Heart left ventricle (tissue), 16 donors: ENCODE results near the gene C3orf52. TPM values are rescaled to one million over a fixed set of nuclear protein-coding genes. Genes with fewer than 3 reads are reported as not detected.

Experiments used
- ATAC-seq, 4 donors: fragments of 200-7000 bp; cut with Tn5 transposase; one replicate each; pipeline ENCODE4 v1.9.1; 2020 to 2022; ENCODE audit warnings: moderate library complexity in 4 of 4, mild to moderate bottlenecking in 3 of 4, moderate number of reproducible peaks in 1 of 4
- DNase-seq, 5 donors: peaks; one replicate each; pipeline ENCODE4 v3.0.0-alpha.2; 2020
- H3K27ac ChIP-seq, 12 donors: fragments of 200-600 bp; sonication (generic) in 4 of 12; one replicate each; pipeline versions ENCODE4 v1.5.0 to v1.8.0; 2016 to 2022; ENCODE audit warnings: mild to moderate bottlenecking in 2 of 12
- H3K27me3 ChIP-seq, 9 donors: fragments of 200-600 bp; sonication (generic) in 2 of 9; one replicate each; pipeline versions ENCODE4 v1.5.1 to v1.8.0; 2016 to 2022; ENCODE audit warnings: mild to moderate bottlenecking in 3 of 9
- H3K36me3 ChIP-seq, 9 donors: fragments of 200-600 bp; sonication (generic) in 2 of 9; one replicate each; pipeline versions ENCODE4 v1.5.0 to v1.8.0; 2018 to 2022; ENCODE audit warnings: mild to moderate bottlenecking in 2 of 9
- H3K4me1 ChIP-seq, 12 donors: fragments of 200-600 bp; sonication (generic) in 4 of 12; one replicate each; pipeline versions ENCODE4 v1.5.0 to v1.8.0; 2016 to 2022; ENCODE audit warnings: mild to moderate bottlenecking in 3 of 12
- H3K4me3 ChIP-seq, 12 donors: fragments of 200-600 bp; sonication (generic) in 4 of 12; one replicate each; pipeline versions ENCODE4 v1.5.0 to v1.8.0; 2017 to 2022; ENCODE audit warnings: mild to moderate bottlenecking in 9 of 12, moderate library complexity in 4 of 12
- H3K9me3 ChIP-seq, 12 donors: fragments of 200-600 bp; sonication (generic) in 4 of 12; one replicate each; pipeline versions ENCODE4 v1.5.0 to v1.8.0; 2016 to 2022; ENCODE audit warnings: mild to moderate bottlenecking in 1 of 12
- CTCF ChIP-seq, 12 donors: fragments of 200-600 bp; sonication (generic) in 4 of 12; IDR thresholded peaks; one replicate each; pipeline versions ENCODE4 v1.5.0 to v1.8.0; 2018 to 2022; ENCODE audit warnings: antibody characterized with exemption in 12 of 12, mild to moderate bottlenecking in 5 of 12
- POLR2A ChIP-seq, 2 donors: fragments of 450-650 bp; IDR thresholded peaks; one replicate each; pipeline ENCODE4 v1.6.1; 2017; ENCODE audit warnings: antibody characterized with exemption in 2 of 2, mild to moderate bottlenecking in 2 of 2, moderate library complexity in 2 of 2
- WGBS, 4 donors: extraction: QIAGEN DNeasy Blood & Tissue Kit in 2 of 4; methylation state at CpG; one replicate each; pipeline versions ENCODE4 v1.1.5 to v1.1.7; 2013 to 2018; 5-methylcytosine and 5-hydroxymethylcytosine counted together
- intact Hi-C, 10 donors: fragments of 100-400 bp; cut with DNase I; formaldehyde crosslinking; loops; one replicate each; pipeline versions ENCODE4 v1.11.1 to v1.14.2; 2022
- polyA plus RNA-seq, 2 donors: library from polyadenylated mRNA; stranded (reverse); fragments of 200-250 nt; gene quantifications; one replicate each; pipeline ENCODE4 v1.2.3, GENCODE V29; 2013
- total RNA-seq, 9 donors: library from RNA; depleted of rRNA in 2 of 9; stranded (reverse); fragments of >200 nt in 2 of 9; fragmentation: NEBNext Ultra II Directional in 3 of 9; extraction: Animal tissue kit (Norgen Biotek cat#: 25700) in 3 of 9; gene quantifications; one replicate each; pipeline versions ENCODE4 v1.1.0 to v1.2.4, GENCODE V29; 2016 to 2023
- donor health status: ischemic (EF 13 %, LVEDD 7.1; RV severe dilation, severe dysfunction).
- donor health status: healthy with polysubstance abuse.
- donor health status: DM: no; HTN: yes; CAD: no.
- donor health status: DM: no; HTN: no; CAD: no.
- donor health status: ischemic (EF 25% LVEDD 6.9; RV normal size, moderate dysfunction).
- donor health status: ischemic (EF 25% LVEDD 5.7; RV mildly dilated, moderate dysfunction).
- donor health status: healthy.
- donor health status: DM: yes; HTN: yes; CAD: no.
- donor health status: ischemic (EF 35%, LVEDD 5.7; RV mildly dilated, moderate dysfunction).
- donor health status: nonischemic (EF 11% LVEDD 7.7; RV severe dilation, severe dysfunction).
- donor health status: DM: yes; HTN: yes; CAD: no.
- donor health status: PGD.
- donor health status: ischemic (EF 29% LVEDD 5.4; RV normal size, mild dysfunction).
- donor health status: nonischemic (EF 23%, LVEDD 6.1; RV moderate dilation, normal function).

The C3orf52 gene
- total and polyA plus RNA-seq, 11 donors, result 1.4 to 9.6 (median 4.9) TPM

GRCh38 chr3:112134335-112135124 is 48.3 kb downstream of the C3orf52 start:
- H3K27ac ChIP-seq, result peak overlapping the region in 1 of 12 donors; percentile 21
- H3K4me1 ChIP-seq, result peaks cover 0 to 55% (median 0%) of the 10 kb centered on the region in 12 donors
- peaks cover 0 to 4% (median 0%) of the 10 kb centered on the region in 9 donors for H3K36me3 ChIP-seq
- H3K4me3 ChIP-seq, result no peak overlapping the region
- no peaks in the 10 kb centered on the region for H3K27me3 ChIP-seq
- DNase-seq (no peak), ATAC-seq (no peak)
- WGBS, 4 donors, result 75 to 85% (median 80%) methylated on average over 8 of the region's 8 CpGs
- H3K9me3 ChIP-seq, result no peaks in the 10 kb centered on the region
- intact Hi-C loops, result loop anchor here in 8 of 10 donors (5.0 to 10.0 kb wide), 5 partner anchors 380 to 398 kb away; no protein-coding TSS in a partner anchor
- TF ChIP-seq POLR2A (IDR thresholded peaks at IDR 0.05) (no peak), CTCF (IDR thresholded peaks at IDR 0.05) (no peak)

DNA sequence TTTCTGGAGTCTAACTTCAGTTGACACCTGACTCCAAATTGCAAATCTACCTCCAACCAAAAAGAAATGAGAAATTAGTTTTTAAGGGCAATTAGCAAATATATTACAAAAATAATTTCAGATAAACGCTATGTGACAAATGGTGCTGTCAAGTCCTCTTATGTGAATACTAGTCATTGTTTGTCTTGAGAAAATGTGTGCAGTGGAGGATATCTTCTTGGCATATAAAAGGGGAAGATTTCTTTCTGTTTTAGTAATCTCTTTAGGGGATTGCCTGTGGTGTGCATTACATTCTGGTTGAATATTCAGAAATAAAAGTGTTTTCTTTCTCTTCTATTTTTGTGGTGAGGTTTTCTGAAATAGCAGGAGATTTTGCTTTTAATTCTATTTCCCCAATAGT is 49.9 kb downstream of the C3orf52 start:
- TF ChIP-seq POLR2A (IDR thresholded peaks at IDR 0.05) (no peak), CTCF (IDR thresholded peaks at IDR 0.05) (no peak)
- intact Hi-C loops, result loop anchor here in 7 of 10 donors (5.0 to 10.0 kb wide), 5 partner anchors 379 to 396 kb away; no protein-coding TSS in a partner anchor
- no peaks in the 10 kb centered on the region for H3K27me3 ChIP-seq
- H3K27ac ChIP-seq, result no peak overlapping the region
- peaks cover 0 to 52% (median 0%) of the 10 kb centered on the region in 12 donors for H3K4me1 ChIP-seq
- H3K4me3 ChIP-seq, result no peak overlapping the region
- H3K9me3 ChIP-seq, result no peaks in the 10 kb centered on the region
- ATAC-seq (no peak), DNase-seq (no peak)
- no peaks in the 10 kb centered on the region for H3K36me3 ChIP-seq
- 53 to 79% (median 73%) methylated on average over 1 of the region's 1 CpG for WGBS, 4 donors

DNA sequence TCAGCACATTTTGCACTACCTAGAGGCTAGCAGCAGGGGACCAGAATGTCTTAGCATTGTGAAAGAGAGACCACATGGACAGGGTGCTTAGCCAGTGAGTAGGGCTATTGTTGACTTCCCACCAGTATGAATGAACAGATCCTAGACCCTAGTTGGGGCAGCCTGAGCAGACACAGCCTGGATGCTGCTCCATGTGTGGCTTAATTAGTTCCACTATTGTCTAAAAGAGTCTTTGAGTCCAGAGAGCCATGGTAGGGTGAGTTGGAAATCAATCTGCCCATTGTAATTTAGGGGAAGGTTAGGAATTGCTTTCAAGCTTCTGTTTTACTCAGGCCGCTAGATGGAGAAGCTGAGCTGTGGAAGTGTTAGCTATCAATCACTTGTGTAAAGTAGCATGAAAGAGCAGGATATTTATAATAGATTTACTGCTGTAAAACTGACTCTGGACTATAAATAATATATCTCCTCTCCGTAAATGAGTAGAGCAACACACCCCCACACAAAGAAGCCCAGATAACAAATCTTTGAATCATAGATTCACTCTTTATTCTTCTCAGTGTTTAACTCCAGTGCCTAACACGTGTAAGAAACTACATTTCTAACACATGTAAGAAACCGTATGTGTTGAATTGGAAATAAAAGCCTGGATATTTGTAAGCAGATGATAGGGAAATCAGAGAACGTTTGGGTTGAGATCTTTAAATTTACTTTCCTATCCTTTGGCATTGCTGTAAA is 50.9 kb downstream of the C3orf52 start:
- Histone ChIP-seq H3K27me3 (no peaks in the 10 kb centered on the region), H3K4me3 (no peak overlapping the region), H3K27ac (no peak overlapping the region), H3K36me3 (no peaks in the 10 kb centered on the region), H3K4me1 (peaks cover 0 to 52% (median 0%) of the 10 kb centered on the region in 12 donors), H3K9me3 (no peaks in the 10 kb centered on the region)
- no peak for DNase-seq
- TF ChIP-seq POLR2A (IDR thresholded peaks at IDR 0.05) (no peak), CTCF (IDR thresholded peaks at IDR 0.05) (peak in 11 of 12 donors; percentile 32 to 64 (median 45))
- 37 to 41% (median 39%) methylated on average over 5 of the region's 5 CpGs for WGBS, 4 donors
- ATAC-seq, result peak in 3 of 4 donors; percentile 38 to 63 (median 57)
- intact Hi-C loops, result loop anchor here in 7 of 10 donors (5.0 to 10.0 kb wide), 5 partner anchors 378 to 395 kb away; no protein-coding TSS in a partner anchor

GRCh38 chr3:112137781-112138180 is 51.6 kb downstream of the C3orf52 start:
- intact Hi-C loops, result loop anchor here in 7 of 10 donors (5.0 to 10.0 kb wide), 5 partner anchors 377 to 395 kb away; no protein-coding TSS in a partner anchor
- DNase-seq, result no peak
- Histone ChIP-seq H3K27me3 (no peaks in the 10 kb centered on the region), H3K36me3 (no peaks in the 10 kb centered on the region), H3K4me3 (no peak overlapping the region), H3K9me3 (peaks cover 0 to under 1% (median 0%) of the 10 kb centered on the region in 12 donors), H3K27ac (no peak overlapping the region), H3K4me1 (peaks cover 0 to 46% (median 0%) of the 10 kb centered on the region in 12 donors)
- 42 to 48% (median 45%) methylated on average over 4 of the region's 4 CpGs for WGBS, 4 donors
- no peak for ATAC-seq
- TF ChIP-seq CTCF (IDR thresholded peaks at IDR 0.05) (no peak), POLR2A (IDR thresholded peaks at IDR 0.05) (no peak)
